HG02610 (cell line): ENCODE measurements around the gene MCC.

ENCODE experiments used
- ATAC-seq: cut with Tn5 transposase; IDR thresholded peaks from one replicate; pipeline ENCODE4 v1.9.1; 2021; ENCODE audit warnings: mild to moderate bottlenecking, moderate library complexity; ENCODE audit not compliant: unreplicated experiment

The MCC gene

DNA sequence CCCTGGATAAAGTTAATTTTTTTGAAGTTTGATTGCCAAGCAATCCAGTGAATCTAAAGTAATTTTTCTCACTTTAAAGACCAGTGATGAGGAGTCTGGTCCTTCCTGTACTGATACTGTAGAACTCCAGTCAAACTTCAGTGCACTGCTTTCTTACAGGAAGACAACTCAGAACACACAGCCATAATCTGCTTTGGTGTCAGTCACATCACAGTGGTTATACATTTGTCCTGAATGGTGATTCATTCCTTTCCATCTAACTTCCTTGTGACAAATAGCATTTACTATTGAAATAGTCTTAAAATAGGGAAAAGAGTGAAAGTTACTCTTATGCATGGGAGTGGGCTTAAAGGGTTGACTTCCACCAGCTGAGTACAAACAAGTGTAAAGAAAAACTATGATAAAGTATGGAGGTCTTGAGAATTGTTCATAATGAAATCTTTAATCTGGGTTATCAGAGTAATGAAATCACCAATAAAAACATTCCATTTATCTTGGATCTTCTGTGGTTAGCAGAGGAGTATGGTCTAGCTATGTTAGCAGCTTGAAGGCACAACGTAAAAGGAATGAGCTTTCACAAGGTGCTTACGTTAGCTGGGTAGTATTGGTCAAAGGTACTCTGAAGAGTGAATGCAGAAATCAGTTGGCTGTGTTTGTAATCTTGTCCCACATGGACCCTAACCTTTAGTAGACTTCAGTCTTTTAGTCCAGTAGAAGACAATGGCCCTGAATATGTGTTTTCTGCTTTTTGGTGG, 470.2 kb downstream of the MCC start:
- ATAC-seq, result no peak

GRCh38 chr5:113005454-113005853, 482.8 kb downstream of the MCC start:
- no peak for ATAC-seq

GRCh38 chr5:113003763-113004162, 484.5 kb downstream of the MCC start:
- ATAC-seq, result no peak

DNA sequence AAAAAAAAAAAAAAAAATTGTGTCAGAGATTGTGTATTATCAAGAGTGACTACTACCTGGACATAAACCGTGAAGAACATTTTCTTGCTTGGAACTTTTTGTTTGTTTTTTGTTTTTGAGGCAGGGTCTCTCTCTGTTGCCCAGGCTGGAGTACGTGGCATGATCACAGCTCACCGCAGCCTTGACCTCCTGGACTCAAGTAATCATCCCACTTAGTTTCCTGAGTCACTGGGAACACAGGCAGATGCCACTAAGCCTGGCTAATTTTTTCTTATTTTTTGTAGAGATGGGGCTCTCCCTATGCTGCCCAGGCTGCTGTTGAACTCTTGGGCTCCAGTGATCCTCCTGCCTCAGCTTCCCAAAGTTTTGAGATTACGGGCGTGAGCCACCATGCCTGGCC, 485.8 kb downstream of the MCC start:
- no peak for ATAC-seq

- ATAC-seq, result no peak
Measured at GRCh38 chr5:113000466-113000865, 487.8 kb downstream of the MCC start.

DNA sequence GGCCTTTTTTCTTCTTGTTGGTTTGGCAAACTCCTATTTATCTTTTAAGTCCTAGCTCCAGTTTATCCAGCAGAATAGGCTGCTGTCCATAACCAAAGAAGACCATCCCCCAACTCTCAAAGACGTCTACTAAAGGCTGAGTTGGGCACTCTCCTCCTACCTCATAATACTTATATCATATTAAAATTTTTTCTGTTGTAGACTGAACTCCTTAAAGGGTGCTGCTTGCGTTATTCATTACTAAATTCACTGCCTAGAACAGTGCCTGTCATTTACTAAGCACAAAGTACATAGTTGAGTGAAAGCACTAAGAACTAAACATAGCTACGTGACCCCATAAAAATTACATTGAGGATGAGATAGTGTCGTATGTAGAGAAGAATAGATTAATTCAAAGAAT, 490.0 kb downstream of the MCC start:
- ATAC-seq, result no peak

DNA sequence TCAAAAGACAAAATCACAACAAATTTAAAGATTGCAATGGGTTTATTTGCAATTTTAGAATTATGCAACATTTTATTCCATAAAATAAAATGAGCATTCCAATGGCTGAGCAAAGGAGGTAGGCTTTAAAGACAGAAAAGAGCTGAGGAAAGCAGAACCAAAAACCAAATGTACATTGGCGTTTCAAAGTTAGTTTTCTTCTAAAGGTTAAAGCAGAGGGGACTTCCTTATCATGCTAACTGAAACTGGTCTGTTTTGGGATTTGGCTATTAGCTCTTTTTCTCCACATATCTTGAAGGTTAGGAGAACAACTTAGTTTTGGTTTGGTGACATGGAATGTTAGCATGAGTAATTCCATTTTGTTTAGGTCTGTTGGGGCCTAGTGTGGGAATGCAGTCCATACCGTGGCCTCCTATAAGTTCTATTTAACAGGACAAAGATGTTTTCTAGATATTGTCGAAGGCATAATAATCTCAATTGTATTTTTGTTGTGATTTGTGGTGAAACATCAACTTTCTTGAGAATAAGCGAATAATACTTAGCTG, 491.4 kb downstream of the MCC start:
- no peak for ATAC-seq

DNA sequence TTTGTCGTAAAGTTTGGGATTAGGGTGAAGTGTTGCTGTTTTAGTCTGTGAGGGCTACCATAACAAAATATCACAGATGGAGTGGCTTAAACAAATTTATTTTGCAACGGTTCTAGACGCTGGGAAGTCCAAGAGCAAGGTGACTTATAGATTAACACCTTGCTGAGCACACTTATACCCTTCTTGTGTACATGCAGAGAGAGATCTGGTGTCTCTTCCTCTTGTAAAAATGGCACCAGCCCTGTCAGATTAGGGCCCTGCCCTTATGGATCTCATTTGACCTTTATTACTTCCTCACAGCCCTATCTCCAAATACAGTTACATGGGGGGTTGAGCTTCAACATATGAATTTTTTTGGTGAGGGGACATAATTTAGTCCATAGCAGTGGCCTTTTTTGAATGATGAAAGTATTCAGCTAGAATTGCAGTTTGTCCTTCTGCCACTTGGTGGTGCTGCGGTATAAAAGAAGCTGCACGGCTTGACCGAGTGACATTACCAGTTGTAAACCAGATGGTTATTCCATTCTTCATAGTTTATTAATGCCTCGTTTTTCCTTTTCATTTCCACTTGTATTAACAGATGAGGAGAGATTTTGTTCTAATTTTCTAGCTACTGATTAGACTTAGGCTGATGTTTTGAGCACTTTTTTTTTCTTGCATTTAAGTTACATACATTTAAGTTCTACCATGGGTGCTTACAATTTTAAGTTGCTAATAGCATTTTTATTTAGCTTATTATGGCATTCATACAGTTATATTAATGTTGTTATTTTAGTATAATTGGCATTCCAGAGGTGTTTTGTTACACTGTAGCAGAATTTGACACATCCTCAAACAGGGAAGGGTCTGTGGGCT, 492.3 kb downstream of the MCC start:
- ATAC-seq, result peak; percentile 84

DNA sequence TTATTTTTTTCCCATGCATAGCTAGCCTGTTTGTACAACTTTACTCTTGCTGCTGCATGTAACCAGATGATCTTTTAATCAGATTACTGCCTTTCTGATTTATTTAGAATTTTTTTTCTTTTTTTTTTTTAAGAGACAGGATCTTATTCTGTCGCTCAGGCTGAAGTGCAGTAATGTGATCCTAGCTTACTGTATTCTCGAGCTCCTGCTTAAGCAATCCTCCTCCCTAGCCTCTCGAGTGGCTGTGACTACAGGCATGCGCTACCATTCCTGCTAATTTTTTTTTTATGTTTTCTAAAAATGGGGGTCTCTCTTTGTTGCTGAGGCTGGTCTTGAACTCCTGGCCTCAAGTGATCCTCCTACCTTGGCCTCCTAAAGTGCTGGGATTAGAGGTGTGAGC, 502.0 kb downstream of the MCC start:
- no peak for ATAC-seq

- no peak for ATAC-seq
Measured at GRCh38 chr5:112983363-112983762, 504.9 kb downstream of the MCC start.

- no peak for ATAC-seq
Measured at GRCh38 chr5:112979723-112980122, 508.5 kb downstream of the MCC start.

- ATAC-seq, result no peak
Measured at GRCh38 chr5:112978836-112979235, 509.4 kb downstream of the MCC start.

DNA sequence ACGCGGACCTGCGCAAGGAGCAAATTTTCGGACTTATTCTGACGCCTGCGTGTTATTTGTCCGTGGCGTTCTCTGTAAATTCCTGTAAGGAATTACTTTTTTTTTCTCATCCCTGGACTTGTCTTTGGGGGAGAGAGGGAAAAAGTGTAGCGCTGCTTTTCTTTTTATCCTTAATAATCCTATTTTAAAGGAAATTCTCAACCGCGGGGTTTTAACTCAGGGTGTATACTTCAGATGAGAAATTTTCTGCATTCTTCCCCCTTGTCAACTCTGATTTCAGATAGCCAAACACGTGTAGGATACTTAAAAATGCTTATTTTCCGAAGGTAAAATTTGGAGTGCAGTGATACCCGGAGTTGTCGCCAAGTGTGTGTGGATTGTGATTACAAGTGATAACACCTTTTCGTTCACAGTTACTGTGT, 510.8 kb downstream of the MCC start:
- no peak for ATAC-seq

DNA sequence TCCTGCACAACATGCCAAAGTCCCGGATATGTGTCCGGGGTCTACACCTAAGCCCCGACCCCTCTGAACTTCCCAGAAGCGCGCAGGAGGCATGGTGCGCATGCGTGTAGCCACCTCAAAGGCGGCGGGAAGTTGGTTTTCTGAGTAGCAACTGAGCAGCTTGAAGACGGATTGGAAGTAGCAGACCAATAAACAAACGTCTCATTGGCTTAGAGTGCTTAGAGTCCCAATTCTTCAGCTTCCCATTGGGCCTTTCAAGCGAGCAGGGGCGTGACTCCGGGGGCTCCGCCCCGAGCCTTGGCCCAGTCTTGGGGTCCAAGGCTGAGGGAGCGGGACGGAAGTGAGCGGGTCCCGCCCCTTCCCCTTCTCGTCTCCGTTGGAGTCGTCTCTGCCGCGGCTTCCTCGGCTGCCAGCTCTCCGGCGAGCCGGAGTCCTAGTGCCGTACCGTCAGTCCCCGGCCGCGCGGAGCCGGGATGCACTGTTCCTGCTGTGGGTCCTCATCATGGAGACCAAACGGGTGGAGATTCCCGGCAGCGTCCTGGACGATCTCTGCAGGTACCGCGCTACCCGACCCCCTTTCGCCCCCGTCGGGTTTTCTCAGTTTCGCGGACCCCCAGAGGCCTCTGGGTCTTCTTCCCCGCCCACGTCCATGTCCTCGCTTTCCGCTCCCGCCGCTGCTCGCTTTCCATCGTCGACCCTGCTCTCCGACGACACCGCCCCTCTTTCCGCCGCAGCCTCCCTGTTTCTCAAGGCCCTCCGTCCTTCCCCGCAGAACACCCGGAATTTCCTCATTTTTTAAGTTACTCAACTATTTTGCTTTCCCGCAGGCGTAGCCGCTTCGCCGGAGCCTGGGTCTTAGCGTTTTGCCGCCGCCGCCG, 511.6 kb downstream of the MCC start, which contains the start of gene DCP2:
Gene DCP2 (plus strand): TSS at position 367 of the 878 bp plus-strand sequence. CDS start 136 bp downstream, at position 503.
- peak; percentile 99 for ATAC-seq

DNA sequence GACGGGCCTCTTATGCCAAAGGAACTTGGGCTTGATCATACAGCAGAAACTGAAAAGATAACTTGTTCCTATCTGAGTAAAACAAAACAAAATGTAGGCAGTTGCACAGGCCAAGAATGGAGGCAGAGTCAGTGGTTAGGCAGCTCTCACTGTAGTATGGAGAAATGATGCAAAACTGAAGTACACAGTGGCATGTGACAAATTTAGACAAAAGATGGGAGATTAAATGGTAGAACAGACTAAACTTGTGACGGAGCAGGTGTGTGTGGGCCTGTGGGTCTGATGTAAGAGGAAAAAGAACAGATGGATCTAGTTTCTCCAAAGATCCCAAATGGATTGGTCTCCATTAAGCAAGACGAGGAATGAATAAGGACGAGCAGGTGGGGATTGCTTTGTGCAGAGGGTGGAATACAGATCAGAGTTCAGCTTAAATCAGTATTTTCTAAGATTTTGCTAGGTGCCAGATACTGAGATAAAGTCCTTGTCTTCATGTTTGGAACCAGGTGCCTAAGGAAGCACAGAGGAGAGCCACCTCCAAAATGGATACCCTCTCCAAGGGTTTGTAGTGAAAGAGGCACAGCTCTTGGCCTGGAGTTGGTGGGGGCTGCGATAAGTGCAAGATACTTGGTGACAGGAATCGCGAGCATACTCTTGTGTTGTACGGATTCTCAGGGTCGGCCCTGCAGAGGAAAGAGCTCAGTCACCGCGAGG, 512.4 kb downstream of the MCC start:
- peak; percentile 12 for ATAC-seq

- ATAC-seq, result no peak
Measured at GRCh38 chr5:112974901-112975300, 513.4 kb downstream of the MCC start.

DNA sequence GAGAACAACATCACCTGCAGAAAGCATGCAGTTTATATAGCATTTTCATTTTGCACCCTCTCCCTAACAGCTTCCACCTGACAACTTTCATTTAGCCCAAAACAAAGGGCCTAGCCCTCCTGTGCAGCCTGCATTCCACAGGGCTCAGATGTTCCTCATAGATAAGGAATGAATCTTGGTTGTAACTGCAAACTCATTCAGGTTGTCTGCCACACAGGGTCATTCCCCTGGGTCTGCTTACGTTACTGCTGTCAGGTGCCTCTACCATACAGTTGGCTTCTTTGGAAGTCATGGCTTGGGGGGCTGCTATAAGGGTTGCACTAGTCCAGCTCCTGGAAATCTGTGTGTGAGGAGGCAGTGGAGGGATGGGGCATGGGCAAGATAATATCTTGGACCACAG, 514.3 kb downstream of the MCC start:
- no peak for ATAC-seq

GRCh38 chr5:112973036-112973435, 515.2 kb downstream of the MCC start:
- no peak for ATAC-seq
